NCI-H1930 (cell line): ENCODE results near the gene ZNF214.

ENCODE experiments used
- DNase-seq, 2 experiments: peaks; one replicate each; lab custom pipeline; 2025; lab: John Stamatoyannopoulos, UW

The ZNF214 gene

GRCh38 chr11:7020183-7020917, at the start of gene ZNF214, which contains the start of gene NLRP14:
Gene ZNF214, minus strand, starts transcription at chr11:7020346. Its CDS starts 17,511 bp downstream, at chr11:7002835.
Gene NLRP14, plus strand, starts transcription at chr11:7020479. Its CDS starts 18,108 bp downstream, at chr11:7038587.
- DNase-seq: peak; percentile 93

GRCh38 chr11:7062534-7062933, 42.4 kb upstream of the ZNF214 start:
- no peak for DNase-seq

GRCh38 chr11:7060868-7061267, 40.7 kb upstream of the ZNF214 start:
- no peak for DNase-seq

GRCh38 chr11:7057641-7058040, 37.5 kb upstream of the ZNF214 start:
- no peak for DNase-seq

GRCh38 chr11:7056828-7057513, 36.8 kb upstream of the ZNF214 start:
- no peak for DNase-seq

GRCh38 chr11:7050191-7050590, 30.0 kb upstream of the ZNF214 start:
- DNase-seq: no peak

DNA sequence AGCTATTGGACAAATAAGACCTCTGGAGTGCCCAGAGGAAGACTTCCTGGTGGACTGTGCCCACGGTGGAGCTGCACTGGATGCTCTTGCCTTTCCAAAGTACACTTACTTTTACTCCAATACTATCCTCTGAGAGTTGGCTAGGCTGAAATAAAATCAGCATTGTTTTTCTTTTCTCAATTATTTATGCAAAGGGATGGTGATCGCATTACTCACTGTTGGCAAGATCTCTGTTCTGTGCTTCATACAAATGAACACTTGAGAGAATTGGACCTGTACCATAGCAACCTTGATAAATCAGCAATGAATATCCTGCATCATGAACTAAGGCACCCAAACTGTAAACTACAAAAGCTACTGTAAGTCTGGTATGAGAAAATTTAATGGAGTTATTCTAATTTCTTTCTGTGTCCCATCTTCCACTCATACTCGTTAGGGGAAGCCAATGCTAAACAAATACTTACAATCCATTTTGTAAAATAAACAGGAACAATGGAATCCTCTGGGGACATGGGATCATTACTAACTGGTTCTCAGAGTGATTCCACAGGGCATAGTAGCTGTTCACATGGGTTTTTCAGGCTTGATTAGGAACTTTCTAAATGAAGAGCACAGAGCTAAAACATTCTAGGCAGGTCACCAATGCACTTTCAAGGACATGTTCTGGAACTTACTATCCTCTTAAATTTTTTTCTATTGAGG, 26.5 kb upstream of the ZNF214 start:
- peak in 1 of 2 experiments; percentile 17 for DNase-seq

DNA sequence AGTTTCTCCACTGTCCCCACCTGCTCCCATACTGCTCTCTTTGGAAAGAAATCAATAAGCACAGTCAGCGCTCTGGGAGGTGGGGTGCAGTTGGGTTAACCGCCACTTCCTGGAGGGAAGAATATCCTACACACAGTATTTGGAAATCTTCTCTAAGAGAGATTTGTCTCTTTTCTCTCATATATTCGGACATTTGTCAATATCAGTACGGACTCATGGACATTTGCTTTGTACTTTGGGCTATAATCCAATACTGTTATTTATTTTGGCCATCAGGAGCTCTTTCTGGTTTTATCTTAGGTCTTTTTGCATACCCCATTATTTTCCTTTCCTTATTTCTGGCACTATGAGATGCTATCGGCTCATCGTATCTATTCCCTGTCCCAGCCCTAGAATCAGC, 13.9 kb upstream of the ZNF214 start:
- DNase-seq: no peak

- DNase-seq: no peak
Measured at GRCh38 chr11:7032692-7033091, 12.5 kb upstream of the ZNF214 start.

GRCh38 chr11:7031471-7031871, 11.3 kb upstream of the ZNF214 start:
- DNase-seq: no peak

DNA sequence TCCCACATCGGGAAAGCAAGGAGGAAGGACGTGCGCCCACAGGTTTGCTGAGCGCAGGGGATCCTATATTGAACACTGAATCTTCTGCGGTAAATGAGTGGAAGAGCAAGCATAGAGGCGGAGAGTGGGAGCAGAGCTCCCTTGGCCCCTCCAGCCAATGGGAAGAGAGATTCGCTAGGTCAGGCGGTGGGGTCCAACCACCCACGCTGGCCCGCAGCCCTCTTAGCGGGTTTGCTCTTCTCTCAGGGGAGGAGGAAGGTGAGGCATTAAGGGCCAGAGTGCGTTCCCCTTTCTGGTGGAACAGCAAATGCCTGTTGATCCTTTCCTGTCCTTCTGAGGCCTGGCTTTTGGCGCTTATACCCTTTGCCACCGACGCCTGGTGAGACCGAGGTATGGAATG, 10.7 kb upstream of the ZNF214 start:
- no peak for DNase-seq

DNA sequence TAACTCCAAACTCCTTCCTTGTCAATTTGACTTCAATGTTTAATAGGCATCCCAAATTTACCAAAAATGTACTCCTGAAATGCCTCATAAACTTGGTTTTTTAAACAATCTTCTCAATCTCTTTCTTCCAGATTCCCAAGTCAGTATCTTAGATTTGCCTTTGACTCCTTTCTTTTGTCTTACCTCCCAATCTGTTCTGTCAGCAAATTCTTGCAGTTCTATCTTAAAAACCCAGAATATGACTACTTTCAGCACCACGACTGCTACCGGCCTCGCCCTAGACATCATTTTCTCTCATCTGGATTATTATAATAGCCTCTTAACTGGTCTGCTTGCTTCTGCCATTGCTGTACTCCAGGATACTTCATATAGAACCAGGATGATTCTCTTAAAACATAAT, 8.0 kb upstream of the ZNF214 start:
- no peak for DNase-seq

GRCh38 chr11:7021318-7021717, 1.2 kb upstream of the ZNF214 start:
- no peak for DNase-seq

GRCh38 chr11:7019500-7020182, 505 bp downstream of the ZNF214 start:
- no peak for DNase-seq

DNA sequence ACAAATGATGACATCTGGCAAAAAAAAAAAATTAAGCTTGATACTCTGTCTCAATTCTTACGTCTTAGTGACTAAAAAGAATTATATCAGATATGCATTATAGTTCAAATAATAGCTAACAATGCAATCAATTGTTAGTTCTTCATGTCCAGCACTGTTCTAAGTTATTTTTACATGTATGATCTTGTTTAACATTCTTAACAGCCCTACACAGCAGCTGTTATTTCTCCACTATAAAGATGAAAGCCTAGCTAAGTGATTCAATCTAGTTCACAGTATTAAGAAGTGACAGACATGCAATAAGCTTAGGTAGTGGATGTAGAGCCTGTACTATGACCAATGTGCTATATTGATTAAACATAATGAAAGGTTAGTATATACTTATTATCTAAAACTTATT, 4.1 kb downstream of the ZNF214 start:
- DNase-seq: no peak

DNA sequence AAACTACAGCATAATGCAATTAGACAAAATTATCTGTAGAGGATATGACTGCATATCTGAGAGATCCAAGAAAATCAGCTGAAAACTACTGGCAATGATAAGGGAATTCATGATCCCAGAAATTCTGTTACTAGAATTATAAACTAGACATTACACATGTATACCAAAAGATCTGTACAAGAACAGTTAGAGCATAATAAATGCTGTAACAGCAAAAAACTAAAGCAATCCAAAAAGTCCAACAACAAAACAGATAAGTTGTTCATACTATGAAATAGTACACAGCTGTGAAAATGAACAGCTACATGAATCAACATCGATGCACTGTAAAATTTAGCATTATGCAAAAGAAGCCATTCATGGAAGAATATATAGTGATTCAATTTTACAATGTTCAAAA, 6.0 kb downstream of the ZNF214 start:
- DNase-seq: no peak

DNA sequence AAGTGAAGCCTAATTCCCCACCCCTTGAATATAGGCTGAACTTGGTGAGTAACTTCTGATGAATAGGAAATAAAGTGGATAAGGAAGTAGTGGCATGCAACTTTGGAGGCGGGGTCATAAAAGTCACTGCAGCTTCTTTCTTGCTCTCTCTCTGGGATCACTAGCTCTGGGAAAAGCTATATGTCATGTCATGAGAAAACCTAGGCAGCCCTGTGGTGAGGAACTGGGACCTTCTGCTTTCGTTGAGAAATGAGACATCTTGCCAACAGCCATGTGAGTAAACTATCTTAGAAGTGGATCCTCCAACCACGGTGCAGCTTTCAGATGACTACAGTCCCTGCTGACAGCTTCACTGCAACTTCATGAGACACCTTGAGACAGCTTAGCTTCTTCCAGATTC, 15.7 kb downstream of the ZNF214 start:
- no peak for DNase-seq

DNA sequence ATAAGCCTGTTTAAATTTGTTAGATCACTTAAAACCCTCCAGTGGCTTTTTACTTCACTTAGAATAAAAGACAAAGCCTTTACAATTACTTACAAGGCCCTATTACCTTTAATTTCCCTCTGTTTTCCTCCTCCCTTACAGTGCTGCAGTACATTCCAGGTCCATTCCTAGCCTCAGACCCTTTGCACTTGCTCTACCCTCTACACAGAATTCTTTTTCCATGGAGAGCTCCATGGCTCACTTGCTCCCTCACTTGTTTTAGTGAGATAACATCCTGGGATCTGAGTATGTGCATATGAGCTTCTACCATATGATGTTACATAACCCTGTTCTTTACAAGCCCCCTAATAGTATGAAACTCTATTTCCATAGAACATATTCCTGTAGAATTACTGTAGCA, 24.4 kb downstream of the ZNF214 start:
- no peak for DNase-seq

DNA sequence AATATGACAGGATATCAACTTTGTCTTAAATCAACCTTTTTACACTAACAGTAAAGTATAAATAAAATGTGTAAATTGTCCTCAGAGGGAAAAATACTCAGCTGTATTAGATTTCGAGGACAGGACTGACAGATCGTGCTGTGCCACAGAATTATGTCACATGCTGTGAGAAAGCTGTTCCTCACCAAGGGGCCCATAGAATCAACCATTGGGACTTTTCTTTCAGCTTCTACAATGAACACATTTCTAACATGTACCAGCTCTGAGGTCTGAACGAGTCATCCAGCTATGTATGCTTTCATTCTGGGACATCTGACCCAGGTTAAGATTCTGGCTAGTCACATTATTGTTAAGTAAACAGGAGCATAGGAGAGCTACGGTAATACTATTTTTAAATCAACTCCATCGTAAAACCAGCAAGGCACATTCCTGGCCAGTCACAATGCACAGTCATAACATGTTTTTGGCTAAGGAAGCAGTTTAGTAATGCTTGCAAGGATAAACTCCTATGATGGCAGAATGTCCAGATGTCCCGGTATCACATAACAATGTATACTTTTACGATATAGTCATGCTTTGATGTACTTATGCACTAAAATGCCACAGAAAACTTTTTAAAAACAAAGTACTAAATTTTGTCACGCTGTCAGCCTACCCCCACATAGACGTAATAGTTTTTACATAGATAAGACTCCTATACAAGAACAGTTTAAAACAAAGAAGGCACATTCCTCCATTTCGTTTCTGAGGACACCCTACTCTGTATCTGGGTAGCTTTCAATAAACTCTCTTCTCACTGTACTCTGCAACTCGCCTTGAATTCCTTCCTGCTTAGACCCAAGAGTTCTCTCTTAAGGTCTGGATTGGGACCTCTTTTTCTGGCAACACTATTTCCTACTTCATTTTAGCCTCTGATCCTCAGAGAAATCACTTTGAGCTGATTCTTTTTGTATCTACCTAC, 27.4 kb downstream of the ZNF214 start:
- DNase-seq: no peak

DNA sequence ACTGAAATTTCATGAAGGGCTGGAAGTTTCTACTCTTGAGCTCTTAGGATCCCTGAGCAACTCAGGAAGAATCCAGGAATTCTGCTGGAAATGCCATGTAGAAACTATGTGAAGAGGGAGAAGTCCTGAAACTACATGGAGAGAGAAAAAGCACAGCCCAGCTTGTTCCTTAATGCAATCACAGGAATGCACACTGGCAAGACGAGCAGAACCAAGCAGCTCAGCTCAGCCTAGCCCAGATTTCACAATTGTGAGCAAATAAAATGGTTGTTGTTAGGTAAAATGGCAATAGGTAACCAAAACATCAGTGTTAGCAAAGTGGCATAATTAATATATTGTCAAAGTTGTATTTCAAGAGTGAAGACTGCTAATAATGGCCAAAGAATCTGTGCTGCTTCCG, 28.1 kb downstream of the ZNF214 start:
- no peak for DNase-seq

GRCh38 chr11:6991227-6991626, 28.9 kb downstream of the ZNF214 start:
- no peak for DNase-seq
